ENCODE results near the gene ANKS3.

ANKS3 gene

DNA sequence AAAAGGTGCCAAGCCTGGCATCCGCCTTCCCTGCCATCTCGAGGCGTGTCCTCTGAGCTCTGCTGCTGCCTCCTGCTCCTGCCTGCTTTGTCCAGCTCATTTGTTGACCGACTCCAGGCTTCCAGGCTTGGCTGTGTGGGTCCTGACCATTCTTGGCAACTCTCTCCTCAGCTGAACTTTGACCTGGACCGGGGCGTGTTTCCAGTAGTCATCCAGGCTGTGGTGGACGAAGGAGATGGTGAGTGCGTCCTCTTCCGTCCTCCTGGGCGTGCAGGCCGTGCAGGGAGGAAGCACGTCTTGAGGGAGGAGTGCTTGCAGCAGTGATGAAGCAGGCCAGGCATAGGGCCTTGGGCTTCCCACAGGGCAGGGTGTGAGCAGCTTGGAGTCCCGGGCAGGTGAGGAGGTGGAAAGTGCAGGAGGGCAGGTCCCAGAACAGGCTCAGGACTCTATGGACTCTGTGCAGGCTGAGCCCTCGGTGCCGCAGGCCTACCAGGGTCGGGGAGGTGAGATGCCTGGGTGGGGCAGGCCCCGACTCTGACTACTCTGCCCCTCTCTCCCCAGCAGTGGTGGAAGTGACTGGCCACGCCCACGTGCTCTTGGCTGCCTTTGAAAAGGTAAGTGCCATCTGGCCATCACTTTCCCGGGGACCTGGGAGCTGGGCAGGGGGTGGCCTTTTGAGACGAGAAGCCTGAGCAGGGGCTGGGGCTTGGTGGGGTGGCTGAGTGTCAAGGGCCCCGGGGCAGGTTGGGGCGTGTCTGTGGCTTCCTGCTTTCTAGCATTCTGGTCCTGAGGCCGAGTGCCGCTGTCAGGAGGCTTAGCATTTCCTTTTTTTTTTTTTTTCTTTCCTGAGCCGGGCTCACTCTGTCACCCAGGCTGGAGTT is 69.3 kb downstream of the ANKS3 start:
- peak; percentile 74 to 80 for DNase-seq

DNA sequence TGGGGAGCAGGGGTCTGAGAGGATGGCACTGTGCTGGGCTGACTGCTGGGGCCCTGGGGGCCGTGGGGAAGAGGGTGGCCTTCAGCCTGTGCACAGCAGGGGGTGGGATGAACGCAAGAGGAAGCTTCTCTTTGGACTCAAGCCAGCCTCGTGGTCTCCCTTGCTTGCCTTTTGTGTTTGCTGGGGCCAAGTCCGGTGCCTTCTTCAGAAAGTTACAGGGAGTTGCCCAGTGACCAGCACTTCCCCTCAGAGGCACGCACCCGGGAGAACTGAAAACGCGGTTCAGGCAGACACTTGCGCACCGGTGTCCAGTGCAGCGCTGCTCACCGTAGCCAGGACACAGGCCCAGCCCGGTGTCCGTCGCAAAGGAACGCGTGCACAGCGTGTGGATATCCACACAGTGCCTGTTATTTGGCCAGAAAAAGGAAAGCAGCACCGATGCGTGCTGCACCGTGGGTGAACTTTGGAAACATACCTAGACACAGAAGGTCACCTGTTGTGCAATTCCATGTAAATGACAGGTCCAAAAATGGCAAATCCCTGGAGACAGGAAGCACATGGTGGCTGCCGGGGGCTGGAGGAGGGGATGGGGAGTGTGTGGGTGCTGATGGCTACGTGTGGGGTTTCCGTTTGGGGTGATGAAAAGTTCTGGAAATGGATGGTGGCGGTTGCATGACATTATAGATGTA is 70.2 kb downstream of the ANKS3 start:
- peak; percentile 94 to 97 for DNase-seq

DNA sequence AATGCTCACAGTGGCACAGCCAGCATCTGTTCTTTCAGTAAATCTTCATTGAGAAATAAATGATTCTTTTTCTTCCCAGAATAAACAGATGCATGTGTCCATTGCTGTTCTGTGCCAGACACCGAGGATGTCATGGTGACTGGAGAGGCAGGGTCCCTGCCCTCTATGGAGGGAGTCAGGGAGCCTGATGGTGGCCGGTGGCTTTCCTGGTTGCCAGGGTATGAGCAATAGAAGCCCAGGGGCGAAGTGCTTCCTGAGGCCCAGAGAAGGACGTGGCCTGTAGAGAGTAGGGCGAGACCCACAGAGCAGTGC is 70.7 kb downstream of the ANKS3 start:
- no peak for DNase-seq

DNA sequence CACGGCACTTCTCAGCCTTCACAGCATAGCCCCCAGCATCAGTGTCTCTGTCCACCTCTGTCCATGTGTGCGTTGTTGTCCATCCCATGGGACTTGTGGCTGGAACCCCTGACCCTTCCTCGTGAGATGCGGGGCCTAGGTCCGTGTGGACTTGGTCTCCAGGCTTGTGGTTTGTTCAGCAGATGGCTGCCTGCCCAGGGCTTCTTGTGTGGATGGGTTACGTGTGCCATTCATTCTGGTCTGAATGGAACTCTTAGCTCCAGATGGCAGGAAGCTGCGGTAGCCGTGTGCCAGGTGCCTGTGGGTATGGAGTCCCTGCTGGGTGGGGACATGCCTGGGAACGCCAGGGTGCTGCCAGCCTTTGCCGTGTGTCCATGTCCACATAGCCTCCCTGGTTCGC is 72.4 kb downstream of the ANKS3 start:
- no peak for DNase-seq

DNA sequence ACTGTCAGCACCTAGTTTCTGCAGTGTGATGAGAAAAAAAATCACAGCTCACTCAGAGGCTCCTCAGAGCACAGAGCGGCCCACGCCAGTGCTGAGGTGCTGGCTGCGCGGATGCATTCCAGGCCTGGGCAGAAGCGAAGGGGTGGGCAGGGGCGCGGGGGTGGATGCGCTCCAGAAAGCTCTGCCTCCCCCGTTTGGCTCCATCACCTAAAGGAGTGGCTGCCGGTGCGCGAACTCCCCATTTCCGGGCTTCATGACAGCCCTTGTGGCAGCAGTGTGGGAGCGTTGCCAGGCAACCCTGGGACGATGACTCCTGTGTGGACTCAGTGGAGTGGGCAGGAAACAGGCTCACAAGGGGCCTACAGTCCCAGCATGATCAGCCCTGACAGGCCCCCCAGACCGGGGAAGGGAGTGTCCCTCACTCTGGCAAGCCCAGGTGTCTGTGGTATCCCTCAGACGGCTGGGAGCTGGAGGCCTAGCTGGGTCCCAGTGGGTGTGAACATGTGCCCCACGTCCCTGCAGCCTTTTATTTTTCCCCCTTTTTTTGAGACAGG is 73.5 kb downstream of the ANKS3 start:
- DNase-seq: peak; percentile 55 to 87

DNA sequence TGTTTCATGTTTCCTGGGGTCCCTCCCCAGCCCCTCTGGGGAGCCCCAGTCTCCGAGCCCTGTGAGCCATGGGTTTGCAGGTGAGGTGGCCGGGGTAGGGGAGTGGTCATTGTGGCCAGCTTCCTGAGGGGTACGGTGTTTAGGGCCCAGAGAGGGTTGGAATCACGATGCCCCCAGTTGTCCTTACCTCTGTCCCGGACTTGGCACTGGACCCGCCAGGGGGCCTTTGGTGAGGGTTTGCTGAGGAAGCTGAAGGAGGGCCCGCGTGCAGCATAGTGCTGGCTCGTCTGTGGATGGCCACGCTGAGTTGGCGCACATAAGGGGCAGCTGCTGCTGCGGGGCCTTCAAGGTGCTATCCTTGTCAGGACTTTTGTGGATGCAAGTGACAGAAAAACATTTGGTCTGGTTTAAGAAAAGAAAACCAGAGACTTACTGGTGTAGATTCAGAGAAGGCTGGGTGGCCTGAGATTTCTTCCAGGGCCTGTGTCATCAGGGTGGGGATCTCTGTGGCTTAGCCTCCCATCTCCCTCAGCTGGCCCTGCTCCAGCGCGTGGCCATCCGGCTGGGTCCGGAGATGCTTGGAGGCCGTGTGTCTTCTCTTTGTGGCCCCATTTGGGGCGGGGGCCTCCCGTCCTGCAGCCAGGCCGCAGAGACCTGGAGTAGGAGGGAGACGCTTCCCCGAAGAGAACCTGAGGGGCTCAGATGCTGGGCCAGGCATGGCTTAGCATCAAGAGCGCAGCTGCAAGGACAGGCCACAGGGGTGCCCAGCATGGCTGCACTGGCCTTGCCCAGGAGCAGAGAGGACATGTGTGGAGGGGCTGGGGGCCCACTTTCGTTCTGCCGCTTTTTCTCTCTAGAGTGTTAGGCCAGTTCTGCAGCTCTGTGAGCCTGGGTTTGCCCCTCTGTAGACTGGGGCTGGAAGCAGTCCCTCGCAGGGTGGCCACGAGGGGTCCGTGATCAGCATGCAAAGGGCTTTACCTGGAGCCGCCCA is 74.4 kb downstream of the ANKS3 start:
- DNase-seq: no peak

DNA sequence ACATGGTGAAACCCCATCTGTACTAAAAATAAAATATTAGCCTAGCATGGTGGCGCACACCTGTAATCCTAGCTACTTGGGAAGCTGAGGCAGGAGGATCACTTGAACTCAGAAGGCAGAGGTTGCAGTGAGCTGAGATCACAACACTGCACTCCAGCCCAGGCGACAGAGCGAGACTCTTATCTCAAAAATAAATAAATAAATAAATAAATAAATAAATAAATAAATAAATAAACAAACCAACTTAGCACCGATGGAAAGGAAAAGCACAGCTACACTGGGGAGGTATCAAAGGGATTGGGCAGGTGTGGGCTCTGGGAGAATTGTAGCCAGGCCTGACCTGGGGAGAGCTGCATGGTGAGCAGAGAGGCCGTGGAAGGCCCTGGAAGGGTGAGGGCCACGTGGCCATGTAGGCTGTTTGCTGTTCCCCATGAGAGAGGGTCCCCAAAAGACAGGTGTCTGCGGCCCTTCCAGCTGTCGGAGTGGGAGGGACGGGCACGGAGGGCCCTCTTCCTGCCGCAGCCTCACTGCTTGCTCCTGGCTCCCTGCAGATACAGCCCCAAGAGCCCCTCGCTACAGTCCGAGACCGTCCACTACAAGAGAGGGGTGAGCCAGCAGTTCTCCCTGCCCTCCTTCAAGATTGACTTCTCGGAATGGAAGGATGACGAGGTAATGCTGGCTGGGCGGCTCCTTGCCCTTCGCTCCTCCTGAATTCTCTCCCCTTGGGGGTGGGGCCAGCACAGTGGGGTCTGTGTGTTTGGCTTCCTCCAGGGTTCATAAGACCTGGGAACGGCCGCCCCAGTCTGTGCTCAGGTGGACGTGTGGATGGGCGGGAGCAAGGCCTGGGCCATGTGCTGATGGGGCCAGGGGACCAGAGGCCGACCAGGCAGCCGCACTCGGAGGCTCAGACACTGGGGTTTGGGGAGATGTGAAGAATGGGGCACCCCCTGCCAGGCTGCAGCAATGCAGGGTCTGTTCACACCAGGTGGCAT is 77.1 kb downstream of the ANKS3 start:
- DNase-seq: no peak

DNA sequence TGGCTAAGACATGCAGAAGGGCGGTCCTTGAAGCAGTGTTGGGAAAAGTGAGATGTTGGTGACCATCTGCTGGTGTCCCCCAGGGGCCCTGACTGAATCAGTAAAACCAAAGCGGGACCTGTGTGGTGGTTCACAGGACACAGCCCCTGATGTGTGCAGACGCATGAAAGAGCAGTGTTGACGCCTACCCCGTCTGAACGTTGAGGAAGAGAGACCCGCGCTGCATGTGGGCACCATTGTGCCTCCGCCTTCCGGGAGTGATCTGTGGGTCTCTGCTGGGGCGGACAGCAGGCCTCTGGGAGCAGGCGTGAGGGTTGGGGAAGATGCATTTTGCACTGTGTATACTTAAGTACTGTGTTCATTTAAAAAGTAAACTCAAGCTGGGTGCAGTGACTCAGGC is 77.8 kb downstream of the ANKS3 start:
- DNase-seq: no peak

DNA sequence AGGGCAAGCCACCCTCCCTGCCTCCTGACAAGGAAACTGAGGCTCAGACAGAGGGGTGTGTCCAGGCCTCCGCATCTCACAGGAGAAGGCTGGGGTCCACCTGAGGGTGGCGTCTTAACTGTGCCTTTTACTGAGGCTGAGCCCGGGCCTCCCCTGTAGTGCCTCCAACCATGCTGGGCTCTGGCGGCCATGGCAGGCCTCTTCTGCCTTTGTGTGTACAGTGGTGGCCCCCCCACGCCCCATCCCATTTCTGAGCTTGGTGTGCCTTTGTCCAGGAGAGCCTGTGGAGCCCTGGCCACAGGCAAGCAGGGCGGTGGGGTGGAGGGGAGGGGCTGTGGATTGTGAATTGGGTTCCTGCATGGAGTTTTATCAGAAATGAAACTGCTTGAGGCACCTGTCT is 78.3 kb downstream of the ANKS3 start:
- no peak for DNase-seq

DNA sequence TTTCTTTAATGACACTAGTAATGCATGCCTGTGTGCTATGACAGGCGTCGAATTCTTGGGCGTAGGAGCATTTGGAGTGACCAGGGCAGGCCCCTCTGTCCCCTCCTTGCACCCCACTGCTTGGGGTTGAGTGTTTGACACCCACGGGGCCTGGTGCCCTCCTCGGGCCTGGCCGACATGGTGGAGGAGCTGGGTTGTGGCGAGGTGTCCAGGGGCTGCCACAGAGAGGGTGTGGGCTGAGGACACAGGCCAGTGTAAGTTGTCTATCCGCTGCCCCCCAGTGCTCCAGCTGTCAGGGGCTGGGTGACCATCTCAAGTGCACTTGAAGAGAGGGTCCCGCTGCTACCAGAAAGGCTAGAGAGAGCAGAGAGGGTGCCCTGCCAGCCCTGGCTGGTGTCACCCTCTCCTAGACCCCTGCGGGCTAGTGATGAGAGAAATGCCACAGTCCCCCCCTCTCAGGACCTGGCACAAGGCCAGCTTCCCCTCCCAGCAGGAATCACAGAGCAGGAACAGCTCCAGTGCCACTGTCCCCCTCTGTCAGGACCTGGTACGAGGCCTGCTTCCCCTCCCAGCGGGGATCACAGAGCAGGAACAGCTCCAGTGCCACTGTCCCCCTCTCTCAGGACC is 79.0 kb downstream of the ANKS3 start:
- no peak for DNase-seq

DNA sequence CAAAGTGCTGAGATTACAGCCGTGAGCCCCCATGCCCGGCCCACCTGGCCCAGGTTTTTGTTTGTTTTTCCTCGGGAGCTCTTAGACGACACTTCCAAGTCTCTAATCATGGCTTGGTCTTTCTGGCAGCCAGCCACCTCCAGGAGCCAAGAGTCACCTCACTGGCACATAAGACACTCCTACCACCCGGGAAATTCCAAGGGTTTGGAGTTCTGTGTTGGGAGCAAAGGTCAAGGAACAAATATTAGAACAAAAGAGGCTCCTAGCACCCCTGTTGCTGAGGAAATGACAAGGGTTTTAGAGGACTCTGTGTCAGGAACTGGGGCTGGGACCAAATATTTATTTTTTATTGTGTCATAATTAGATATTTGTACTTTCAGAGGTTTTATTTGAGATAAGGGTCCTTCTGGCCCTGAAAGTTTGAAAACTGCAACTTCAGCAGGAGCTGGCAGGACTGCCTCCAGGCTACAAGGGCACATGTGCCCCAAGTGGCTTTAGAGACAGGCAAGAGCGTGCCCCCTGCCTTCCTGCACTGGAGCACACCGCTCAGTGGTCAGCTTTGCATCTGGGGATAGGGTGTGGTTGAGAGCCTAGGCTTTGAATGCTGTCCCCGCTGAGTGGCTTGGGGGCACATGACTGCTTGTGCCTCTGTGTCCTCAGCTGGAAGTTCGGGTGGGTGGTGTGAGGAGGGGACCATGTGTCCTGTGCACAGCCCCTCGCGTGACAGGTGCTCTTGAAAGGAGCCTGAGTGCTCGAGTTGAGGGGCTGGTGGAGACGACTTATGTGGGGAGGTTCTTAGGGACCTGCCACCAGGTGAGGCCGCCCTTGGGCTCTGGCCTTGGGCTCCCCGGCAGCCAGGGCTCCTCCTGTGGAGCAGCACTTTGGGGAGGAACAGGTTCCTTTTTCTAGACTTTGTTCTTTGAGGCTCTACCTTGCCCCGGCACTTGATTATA is 79.8 kb downstream of the ANKS3 start:
- DNase-seq: no peak

DNA sequence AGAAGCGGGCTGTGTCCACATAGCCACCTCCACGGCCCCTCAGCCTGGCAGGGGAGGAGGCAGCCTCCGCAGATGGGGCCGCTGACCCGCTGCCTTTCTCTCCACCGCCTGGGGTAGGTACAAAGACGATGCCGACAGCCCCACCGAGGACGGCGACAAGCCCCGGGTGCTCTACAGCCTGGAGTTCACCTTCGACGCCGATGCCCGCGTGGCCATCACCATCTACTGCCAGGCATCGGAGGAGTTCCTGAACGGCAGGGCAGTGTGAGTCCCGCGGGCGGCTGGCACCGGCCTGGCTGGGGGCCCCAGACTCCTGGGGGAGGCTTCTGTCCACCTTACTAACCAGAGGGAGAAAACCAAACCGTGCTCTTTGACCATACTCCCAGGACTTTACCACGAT is 81.5 kb downstream of the ANKS3 start:
- no peak for DNase-seq

DNA sequence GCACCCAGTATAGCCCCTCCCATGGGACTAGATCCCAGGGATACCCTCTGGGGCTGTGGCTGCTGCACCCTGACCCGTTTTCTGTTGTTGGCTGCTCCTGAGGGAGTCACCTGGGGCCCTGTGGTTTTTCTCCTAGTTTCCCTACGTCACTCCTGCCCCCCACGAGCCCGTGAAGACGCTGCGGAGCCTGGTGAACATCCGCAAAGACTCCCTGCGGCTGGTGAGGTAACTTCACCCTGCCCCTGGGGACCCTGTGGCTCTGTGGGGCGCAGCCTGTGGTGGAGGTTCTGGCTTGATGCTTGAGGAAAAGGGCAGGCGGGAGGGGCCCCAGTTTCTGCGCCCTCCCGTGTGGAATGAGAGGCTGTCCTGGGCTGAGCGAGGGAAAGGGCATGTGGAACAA is 82.2 kb downstream of the ANKS3 start:
- DNase-seq: no peak

DNA sequence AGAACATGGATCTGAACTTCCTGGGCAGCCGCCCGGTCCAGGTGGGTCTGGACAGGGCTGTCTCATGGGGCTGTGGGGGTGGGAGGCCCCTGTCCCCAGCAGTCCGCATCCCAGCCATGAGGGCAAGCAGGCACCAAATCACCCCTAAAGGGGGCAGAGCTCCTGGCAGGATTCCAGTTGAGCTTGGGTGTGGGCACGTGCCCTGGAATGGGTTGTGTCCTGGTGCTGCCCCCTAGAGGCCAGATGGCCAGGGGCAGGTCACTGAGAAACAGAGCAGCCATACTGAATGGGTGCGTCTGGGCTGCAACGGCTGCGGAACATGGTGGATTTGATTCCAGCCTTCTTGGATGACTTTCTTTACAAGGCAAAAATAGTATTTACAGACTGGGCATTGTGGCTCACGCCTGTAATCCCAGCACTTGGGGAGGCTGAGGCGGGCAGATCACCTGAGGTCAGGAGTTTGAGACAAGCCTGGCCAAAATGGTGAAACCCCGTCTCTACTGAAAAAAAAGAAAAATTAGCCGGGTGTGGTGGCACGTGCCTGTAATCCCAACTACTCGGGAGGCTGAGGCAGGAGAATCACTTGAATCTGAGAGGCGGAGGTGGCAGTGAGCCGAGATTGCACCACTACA is 83.5 kb downstream of the ANKS3 start:
- peak; percentile 71 to 78 for DNase-seq

DNA sequence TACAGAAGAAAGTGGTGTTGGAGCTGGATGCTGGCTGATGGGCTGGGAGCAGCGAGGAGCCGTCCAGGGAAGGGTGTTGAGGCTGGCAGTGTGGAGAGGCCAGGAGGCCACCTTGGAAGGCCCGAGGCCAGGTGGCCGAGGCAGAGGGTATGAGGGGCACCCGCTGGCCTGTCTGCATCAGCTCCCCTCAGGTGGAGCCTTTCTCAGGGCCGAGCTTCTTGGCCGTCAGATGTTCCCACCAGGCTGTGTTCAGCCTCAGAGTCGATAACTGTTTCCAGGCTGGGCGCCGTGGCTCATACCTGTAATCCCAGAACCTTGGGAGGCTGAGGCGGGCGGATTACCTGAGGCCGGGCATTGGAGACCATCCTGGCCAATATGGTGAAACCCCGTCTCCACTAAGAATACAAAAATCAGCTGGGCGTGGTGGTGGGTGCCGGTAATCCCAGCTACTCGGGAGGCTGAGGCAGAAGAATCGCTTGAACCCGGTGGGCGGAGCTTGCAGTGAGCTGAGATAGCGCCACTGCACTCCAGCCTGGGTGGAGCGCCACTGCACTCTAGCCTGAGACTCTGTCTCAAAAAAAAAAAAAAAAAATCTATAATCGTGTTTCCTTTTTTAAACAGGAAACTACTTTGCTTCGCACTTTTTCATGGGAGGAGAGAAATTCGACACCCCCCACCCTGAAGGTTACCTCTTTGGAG is 84.2 kb downstream of the ANKS3 start:
- no peak for DNase-seq

DNA sequence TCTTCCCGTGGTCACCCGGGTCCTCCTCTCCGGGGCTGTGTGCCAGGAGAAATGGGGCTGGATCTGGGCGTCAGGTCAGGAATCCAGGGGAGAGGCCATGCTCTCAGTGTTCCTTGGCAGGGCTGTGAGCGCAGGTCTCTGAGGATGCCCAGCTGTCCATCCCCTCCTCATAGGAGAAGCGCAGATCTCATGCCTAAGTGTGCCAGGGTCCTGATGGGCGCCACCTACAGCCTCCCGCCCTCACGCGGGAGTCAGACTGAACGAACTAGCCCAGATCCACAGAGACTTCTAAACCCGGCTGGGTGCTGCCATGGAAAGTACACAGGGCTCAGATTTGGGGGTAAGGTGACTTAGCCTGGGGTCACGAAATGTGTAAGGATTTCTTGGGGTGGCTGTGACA is 85.2 kb downstream of the ANKS3 start:
- no peak for DNase-seq

DNA sequence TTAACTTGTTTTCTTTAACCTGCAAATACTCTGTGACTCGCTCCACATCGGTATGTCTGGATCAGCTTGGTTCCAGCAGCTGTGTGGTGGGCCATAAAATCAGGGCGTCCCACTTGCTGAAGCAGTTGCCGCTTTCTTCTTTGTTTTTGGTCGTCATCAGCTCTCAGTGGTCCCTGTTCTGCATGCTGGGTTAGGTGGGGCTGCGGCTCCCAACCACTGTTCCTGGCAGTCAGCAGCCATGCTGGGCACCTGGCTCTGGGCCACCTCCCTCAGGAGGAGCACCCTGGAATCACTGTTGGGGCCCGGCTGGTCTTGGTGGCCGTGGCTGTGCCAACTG is 86.5 kb downstream of the ANKS3 start:
- no peak for DNase-seq

DNA sequence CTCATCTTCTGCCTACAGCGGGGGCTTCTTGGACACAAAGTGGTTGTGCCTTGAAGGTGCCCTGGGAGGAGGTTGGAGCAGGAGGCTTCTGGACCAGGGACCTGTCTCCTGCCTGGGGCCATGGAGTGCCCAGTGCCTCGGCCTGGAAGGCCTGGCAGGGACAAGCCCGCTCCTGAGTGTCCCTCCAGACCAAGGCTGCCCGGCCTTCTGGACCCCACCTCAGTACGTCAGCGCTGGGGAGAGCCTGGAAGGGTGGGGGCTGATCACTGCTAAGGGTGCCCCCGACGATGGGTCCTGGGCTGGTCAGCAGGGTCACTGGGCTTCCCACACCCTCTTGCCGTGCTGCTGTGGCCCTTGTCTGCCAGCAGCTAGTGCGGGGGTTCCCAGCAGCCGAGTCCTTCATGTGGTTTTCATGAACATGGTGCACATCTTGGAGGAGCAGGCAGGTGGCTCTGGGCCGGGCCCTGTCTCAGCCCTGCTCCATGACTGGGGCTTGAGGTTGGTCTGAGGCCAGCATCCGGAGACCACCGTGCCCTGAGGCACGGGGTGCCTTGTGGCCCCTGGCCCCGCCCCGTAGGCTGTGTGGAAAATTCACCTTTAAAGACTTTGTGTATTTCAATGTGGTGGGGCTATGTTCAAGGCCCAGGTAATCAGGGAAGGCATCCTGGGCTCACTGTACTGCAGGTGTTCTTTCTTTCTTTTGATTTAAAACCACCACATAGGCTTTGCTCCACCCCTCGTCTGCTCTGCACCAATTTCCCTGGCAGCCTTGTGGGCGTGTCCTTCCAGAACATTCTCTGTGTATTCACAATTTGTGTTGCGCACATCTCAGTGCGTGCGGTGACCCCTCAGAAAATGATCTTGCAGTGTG is 87.1 kb downstream of the ANKS3 start:
- no peak for DNase-seq
